HEK293 (cell line): Measurements from ENCODE around the gene GLRA3.
"Not testable (repeated sequence)": the region's sequence is repeated elsewhere in the genome, so short reads cannot be mapped to it uniquely, and the experiment has no call there.

Source experiments
- CTCF ChIA-PET: fragments of 350-600 bp; formaldehyde crosslinking; extraction: SDS; loops from one replicate; lab custom pipeline; 2021; ENCODE audit warnings: antibody characterized with exemption; lab: Yijun Ruan, JAX
- POLR2A ChIA-PET: fragments of 300-600 bp; formaldehyde crosslinking; extraction: SDS; loops from one replicate; lab custom pipeline; 2020; ENCODE audit warnings: antibody characterized with exemption, inconsistent platforms; lab: Yijun Ruan, JAX
- H3K27ac ChIP-seq: fragments of 200-500 bp; sonication (Bioruptor generic); 2 replicates; pipeline ENCODE4 v1.5.1; 2014; ENCODE audit warnings: low read depth, low read length, control low read depth, inconsistent platforms; ENCODE audit errors: extremely low read depth
- H3K36me3 ChIP-seq, 2 experiments: fragments of 200-500 bp in 1 of 2; sonication (Bioruptor generic) in 1 of 2; 1 replicate in 1 of 2; 2 replicates in 1 of 2; pipeline ENCODE4 v1.5.1; 2014 to 2017; ENCODE audit warnings: inconsistent platforms in 2 of 2, low read length in 2 of 2; ENCODE audit not compliant: control insufficient read depth in 2 of 2, insufficient read depth in 1 of 2
- H3K4me1 ChIP-seq: fragments of 200-500 bp; sonication (Bioruptor generic); 2 replicates; pipeline ENCODE4 v1.5.1; 2014; ENCODE audit warnings: mild to moderate bottlenecking, low read length, inconsistent platforms; ENCODE audit not compliant: control insufficient read depth, insufficient read depth
- H3K4me3 ChIP-seq: 2 replicates; pipeline ENCODE4 v1.5.1; 2011; ENCODE audit warnings: low read depth, mild to moderate bottlenecking, control low read depth, low read length, moderate library complexity
- H3K9me3 ChIP-seq: fragments of 200-500 bp; sonication (Bioruptor generic); 2 replicates; pipeline ENCODE4 v1.5.1; 2014; ENCODE audit warnings: low read depth, low read length, inconsistent platforms; ENCODE audit not compliant: control insufficient read depth, insufficient read depth
- GLIS1 ChIP-seq: fragments of 450-650 bp; formaldehyde crosslinking; IDR thresholded peaks from 2 replicates; pipeline ENCODE4 v1.5.1; 2016; ENCODE audit warnings: missing biosample characterization, missing genetic modification characterization
- SETDB1 ChIP-seq: IDR thresholded peaks from one replicate; pipeline ENCODE4 v1.6.1; 2017; ENCODE audit warnings: mild to moderate bottlenecking, low read length, moderate library complexity, mixed read lengths; ENCODE audit not compliant: insufficient read length
- ZBTB21 ChIP-seq: fragments of 450-650 bp; formaldehyde crosslinking; IDR thresholded peaks from 2 replicates; pipeline ENCODE4 v1.5.1; 2017; ENCODE audit warnings: missing biosample characterization, missing genetic modification characterization
- ZNF121 ChIP-seq: fragments of 450-650 bp; formaldehyde crosslinking; IDR thresholded peaks from 2 replicates; pipeline ENCODE4 v1.5.1; 2016; ENCODE audit warnings: missing biosample characterization, missing genetic modification characterization
- ZNF169 ChIP-seq: fragments of 450-650 bp; formaldehyde crosslinking; IDR thresholded peaks from 2 replicates; pipeline ENCODE4 v1.5.1; 2016; ENCODE audit warnings: missing biosample characterization, missing genetic modification characterization
- ZNF184 ChIP-seq: fragments of 450-650 bp; IDR thresholded peaks from 2 replicates; pipeline ENCODE4 v1.5.1; 2018; ENCODE audit warnings: missing biosample characterization, mild to moderate bottlenecking, missing genetic modification characterization
- ZNF202 ChIP-seq: fragments of 450-650 bp; formaldehyde crosslinking; IDR thresholded peaks from 2 replicates; pipeline ENCODE4 v1.5.1; 2016; ENCODE audit warnings: missing biosample characterization, missing genetic modification characterization, borderline replicate concordance
- ZNF266 ChIP-seq: fragments of 450-650 bp; formaldehyde crosslinking; IDR thresholded peaks from 2 replicates; pipeline ENCODE4 v1.5.1; 2016; ENCODE audit warnings: missing biosample characterization, missing genetic modification characterization, low read depth
- ZNF391 ChIP-seq: fragments of 450-650 bp; formaldehyde crosslinking; IDR thresholded peaks from 2 replicates; pipeline ENCODE4 v1.5.1; 2016; ENCODE audit warnings: low read depth, missing biosample characterization, missing genetic modification characterization, borderline replicate concordance
- ZNF514 ChIP-seq: fragments of 450-650 bp; formaldehyde crosslinking; IDR thresholded peaks from 2 replicates; pipeline ENCODE4 v1.5.1; 2016; ENCODE audit warnings: missing biosample characterization, missing genetic modification characterization
- ZNF521 ChIP-seq: fragments of 450-650 bp; formaldehyde crosslinking; IDR thresholded peaks from 2 replicates; pipeline ENCODE4 v1.5.1; 2017; ENCODE audit warnings: missing biosample characterization, mild to moderate bottlenecking, missing genetic modification characterization
- ZNF561 ChIP-seq: fragments of 450-650 bp; IDR thresholded peaks from 2 replicates; pipeline ENCODE4 v1.5.1; 2018; ENCODE audit warnings: missing biosample characterization, missing genetic modification characterization, borderline replicate concordance
- TF ChIP-seq, protein P1 (sequence below): fragments of 450-650 bp; formaldehyde crosslinking; IDR thresholded peaks from 2 replicates; pipeline ENCODE4 v1.5.1; 2016; ENCODE audit warnings: missing biosample characterization, missing genetic modification characterization
- TF ChIP-seq, protein P2 (sequence below): fragments of 450-650 bp; formaldehyde crosslinking; IDR thresholded peaks from 2 replicates; pipeline ENCODE4 v1.5.1; 2016; ENCODE audit warnings: missing biosample characterization, missing genetic modification characterization
- TF ChIP-seq, protein P3 (sequence below): sonication (generic); formaldehyde crosslinking; IDR thresholded peaks from 2 replicates; pipeline ENCODE4 v1.8.1; 2022; ENCODE audit warnings: mild to moderate bottlenecking, moderate library complexity, missing genetic modification reagents
- TF ChIP-seq, protein P4 (sequence below): fragments of 450-650 bp; formaldehyde crosslinking; IDR thresholded peaks from 2 replicates; pipeline ENCODE4 v1.5.1; 2016; ENCODE audit warnings: missing biosample characterization, missing genetic modification characterization
- TF ChIP-seq, protein P5 (sequence below): IDR thresholded peaks from 2 replicates; pipeline ENCODE4 v1.6.1; 2011; ENCODE audit warnings: mild to moderate bottlenecking, low read depth, low read length, borderline replicate concordance
- TF ChIP-seq, protein P6 (sequence below): fragments of 450-650 bp; formaldehyde crosslinking; IDR thresholded peaks from 2 replicates; pipeline ENCODE4 v1.5.1; 2016; ENCODE audit warnings: missing biosample characterization, missing genetic modification characterization

GLRA3 gene

DNA sequence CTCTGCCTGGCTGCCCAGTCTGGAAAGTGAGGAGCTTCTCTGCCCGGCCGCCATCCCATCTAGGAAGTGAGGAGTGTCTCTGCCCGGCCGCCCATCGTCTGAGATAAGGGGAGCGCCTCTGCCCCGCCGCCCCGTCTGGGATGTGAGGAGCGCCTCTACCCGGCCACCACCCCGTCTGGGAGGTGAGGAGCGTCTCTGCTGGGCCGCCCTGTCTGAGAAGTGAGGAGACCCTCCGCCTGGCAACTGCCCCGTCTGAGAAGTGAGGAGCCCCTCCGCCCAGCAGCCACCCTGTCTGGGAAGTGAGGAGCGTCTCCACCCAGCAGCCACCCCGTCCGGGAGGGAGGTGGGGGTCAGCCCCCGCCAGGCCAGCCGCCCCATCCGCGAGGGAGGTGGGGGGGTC is 137.2 kb downstream of the GLRA3 start:
- H3K9me3 ChIP-seq, H3K4me3 ChIP-seq, POLR2A ChIA-PET, H3K4me1 ChIP-seq, H3K36me3 ChIP-seq, CTCF ChIA-PET, H3K27ac ChIP-seq: not testable (repeated sequence)

DNA sequence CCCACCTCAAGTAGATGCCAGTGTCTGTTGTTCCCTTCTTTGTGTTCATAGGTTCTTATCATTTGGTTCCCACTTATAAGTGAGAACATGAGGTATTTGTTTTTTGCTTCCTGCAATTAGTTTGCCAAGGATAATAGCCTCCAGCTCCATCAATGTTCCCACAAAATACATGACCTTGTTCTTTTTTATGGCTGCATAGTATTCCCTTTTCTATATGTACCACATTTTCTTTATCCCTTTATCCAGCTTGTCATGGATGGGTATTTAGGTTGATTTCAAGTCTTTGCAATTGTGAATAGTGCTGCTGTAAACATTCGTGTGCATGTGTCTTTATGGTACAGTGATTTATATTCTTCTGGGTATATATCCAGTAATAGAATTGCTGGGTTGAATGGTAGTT is 138.4 kb downstream of the GLRA3 start:
- no peak overlapping the region for H3K27ac ChIP-seq
- H3K4me1 ChIP-seq: no peaks in the 10 kb centered on the region
- CTCF ChIA-PET: no interaction called here
- H3K4me3 ChIP-seq: no peak overlapping the region
- TF ChIP-seq ZNF202 (tag by site-specific recombination) (no peak), ZBTB21 (tag by site-specific recombination) (no peak), ZNF184 (tag by site-specific recombination) (no peak), ZNF391 (tag by site-specific recombination) (no peak), ZNF514 (tag by site-specific recombination) (no peak), GLIS1 (tag by site-specific recombination) (no peak), ZNF121 (tag by site-specific recombination) (no peak)
- TF ChIP-seq, protein P1, sequence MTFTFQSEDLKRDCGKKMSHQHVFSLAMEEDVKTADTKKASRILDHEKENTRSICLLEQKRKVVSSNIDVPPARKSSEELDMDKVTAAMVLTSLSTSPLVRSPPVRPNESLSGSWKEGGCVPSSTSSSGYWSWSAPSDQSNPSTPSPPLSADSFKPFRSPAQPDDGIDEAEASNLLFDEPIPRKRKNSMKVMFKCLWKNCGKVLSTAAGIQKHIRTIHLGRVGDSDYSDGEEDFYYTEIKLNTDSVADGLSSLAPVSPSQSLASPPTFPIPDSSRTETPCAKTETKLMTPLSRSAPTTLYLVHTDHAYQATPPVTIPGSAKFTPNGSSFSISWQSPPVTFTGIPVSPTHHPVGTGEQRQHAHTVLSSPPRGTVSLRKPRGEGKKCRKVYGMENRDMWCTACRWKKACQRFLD (tag by site-specific recombination): no peak
- no peaks in the 10 kb centered on the region for H3K9me3 ChIP-seq
- no peaks in the 10 kb centered on the region for H3K36me3 ChIP-seq
- POLR2A ChIA-PET: no interaction called here

DNA sequence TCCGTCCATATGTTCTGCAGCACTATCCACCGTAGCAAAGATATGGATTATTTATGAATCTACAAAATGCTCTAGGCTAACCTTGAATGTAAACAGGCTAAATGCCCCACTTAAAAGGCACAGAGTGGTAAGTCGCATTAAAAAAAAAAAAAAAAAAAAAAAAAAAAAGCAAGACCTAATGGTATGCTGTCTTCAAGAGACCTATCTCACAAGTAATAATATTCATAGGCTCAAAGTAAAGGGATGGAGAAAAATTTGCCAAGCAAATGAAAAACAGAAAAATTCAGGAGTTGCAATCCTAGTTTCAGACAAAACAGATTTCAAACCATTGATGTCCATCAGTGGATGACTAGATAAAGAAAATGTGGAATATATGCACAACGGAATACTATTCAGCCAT is 139.4 kb downstream of the GLRA3 start:
- TF ChIP-seq SETDB1: peak; percentile 64
- TF ChIP-seq, protein P2, sequence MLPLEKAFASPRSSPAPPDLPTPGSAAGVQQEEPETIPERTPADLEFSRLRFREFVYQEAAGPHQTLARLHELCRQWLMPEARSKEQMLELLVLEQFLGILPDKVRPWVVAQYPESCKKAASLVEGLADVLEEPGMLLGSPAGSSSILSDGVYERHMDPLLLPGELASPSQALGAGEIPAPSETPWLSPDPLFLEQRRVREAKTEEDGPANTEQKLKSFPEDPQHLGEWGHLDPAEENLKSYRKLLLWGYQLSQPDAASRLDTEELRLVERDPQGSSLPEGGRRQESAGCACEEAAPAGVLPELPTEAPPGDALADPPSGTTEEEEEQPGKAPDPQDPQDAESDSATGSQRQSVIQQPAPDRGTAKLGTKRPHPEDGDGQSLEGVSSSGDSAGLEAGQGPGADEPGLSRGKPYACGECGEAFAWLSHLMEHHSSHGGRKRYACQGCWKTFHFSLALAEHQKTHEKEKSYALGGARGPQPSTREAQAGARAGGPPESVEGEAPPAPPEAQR (tag by site-specific recombination): no peak
- TF ChIP-seq, all 188 proteins: peak for 1
- H3K9me3 ChIP-seq: no peaks in the 10 kb centered on the region
- H3K4me3 ChIP-seq: no peak overlapping the region
- H3K27ac ChIP-seq: no peak overlapping the region
- ChIA-PET POLR2A (no interaction called here), CTCF (no interaction called here)
- no peaks in the 10 kb centered on the region for H3K4me1 ChIP-seq
- H3K36me3 ChIP-seq: no peaks in the 10 kb centered on the region

DNA sequence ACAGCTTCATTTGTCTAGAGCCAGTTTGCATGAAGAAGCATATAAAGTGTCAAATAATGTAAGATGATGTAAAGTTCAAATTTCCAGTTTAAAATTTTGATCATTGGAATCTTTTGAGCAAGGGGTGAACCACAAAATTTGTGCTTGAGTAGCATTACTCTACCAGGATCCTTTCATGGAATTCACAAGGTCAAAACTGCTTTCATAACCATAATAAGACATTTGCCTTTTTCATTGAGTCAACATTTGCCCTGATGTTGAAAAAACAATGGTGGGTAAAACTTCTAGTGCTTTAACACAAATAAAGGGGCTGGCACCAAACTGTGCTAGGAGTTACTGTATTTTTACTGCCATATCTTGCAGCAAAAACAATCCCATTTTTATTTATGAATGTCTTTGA is 142.2 kb downstream of the GLRA3 start:
- CTCF ChIA-PET: interaction anchor here (0.7 kb wide), 1 partner anchor 178 kb away, joined by 3 read pairs; no protein-coding TSS in a partner anchor
- Histone ChIP-seq H3K4me3 (no peak overlapping the region), H3K27ac (no peak overlapping the region), H3K36me3 (no peaks in the 10 kb centered on the region), H3K9me3 (no peaks in the 10 kb centered on the region), H3K4me1 (no peaks in the 10 kb centered on the region)
- POLR2A ChIA-PET: no interaction called here
- TF ChIP-seq, protein P3, sequence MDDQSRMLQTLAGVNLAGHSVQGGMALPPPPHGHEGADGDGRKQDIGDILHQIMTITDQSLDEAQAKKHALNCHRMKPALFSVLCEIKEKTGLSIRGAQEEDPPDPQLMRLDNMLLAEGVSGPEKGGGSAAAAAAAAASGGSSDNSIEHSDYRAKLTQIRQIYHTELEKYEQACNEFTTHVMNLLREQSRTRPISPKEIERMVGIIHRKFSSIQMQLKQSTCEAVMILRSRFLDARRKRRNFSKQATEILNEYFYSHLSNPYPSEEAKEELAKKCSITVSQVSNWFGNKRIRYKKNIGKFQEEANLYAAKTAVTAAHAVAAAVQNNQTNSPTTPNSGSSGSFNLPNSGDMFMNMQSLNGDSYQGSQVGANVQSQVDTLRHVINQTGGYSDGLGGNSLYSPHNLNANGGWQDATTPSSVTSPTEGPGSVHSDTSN: no peak
- TF ChIP-seq, protein P4, sequence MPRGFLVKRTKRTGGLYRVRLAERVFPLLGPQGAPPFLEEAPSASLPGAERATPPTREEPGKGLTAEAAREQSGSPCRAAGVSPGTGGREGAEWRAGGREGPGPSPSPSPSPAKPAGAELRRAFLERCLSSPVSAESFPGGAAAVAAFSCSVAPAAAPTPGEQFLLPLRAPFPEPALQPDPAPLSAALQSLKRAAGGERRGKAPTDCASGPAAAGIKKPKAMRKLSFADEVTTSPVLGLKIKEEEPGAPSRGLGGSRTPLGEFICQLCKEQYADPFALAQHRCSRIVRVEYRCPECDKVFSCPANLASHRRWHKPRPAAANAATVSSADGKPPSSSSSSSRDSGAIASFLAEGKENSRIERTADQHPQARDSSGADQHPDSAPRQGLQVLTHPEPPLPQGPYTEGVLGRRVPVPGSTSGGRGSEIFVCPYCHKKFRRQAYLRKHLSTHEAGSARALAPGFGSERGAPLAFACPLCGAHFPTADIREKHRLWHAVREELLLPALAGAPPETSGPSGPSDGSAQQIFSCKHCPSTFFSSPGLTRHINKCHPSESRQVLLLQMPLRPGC (tag by site-specific recombination): no peak
- no peak for TF ChIP-seq ZNF561 (tag by site-specific recombination)
- TF ChIP-seq, protein P5, sequence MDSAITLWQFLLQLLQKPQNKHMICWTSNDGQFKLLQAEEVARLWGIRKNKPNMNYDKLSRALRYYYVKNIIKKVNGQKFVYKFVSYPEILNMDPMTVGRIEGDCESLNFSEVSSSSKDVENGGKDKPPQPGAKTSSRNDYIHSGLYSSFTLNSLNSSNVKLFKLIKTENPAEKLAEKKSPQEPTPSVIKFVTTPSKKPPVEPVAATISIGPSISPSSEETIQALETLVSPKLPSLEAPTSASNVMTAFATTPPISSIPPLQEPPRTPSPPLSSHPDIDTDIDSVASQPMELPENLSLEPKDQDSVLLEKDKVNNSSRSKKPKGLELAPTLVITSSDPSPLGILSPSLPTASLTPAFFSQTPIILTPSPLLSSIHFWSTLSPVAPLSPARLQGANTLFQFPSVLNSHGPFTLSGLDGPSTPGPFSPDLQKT: no peak
- no peak for TF ChIP-seq ZNF521 (tag by site-specific recombination)
- no peak for TF ChIP-seq ZNF169 (tag by site-specific recombination)
- no peak for TF ChIP-seq ZNF266
- TF ChIP-seq, protein P6, sequence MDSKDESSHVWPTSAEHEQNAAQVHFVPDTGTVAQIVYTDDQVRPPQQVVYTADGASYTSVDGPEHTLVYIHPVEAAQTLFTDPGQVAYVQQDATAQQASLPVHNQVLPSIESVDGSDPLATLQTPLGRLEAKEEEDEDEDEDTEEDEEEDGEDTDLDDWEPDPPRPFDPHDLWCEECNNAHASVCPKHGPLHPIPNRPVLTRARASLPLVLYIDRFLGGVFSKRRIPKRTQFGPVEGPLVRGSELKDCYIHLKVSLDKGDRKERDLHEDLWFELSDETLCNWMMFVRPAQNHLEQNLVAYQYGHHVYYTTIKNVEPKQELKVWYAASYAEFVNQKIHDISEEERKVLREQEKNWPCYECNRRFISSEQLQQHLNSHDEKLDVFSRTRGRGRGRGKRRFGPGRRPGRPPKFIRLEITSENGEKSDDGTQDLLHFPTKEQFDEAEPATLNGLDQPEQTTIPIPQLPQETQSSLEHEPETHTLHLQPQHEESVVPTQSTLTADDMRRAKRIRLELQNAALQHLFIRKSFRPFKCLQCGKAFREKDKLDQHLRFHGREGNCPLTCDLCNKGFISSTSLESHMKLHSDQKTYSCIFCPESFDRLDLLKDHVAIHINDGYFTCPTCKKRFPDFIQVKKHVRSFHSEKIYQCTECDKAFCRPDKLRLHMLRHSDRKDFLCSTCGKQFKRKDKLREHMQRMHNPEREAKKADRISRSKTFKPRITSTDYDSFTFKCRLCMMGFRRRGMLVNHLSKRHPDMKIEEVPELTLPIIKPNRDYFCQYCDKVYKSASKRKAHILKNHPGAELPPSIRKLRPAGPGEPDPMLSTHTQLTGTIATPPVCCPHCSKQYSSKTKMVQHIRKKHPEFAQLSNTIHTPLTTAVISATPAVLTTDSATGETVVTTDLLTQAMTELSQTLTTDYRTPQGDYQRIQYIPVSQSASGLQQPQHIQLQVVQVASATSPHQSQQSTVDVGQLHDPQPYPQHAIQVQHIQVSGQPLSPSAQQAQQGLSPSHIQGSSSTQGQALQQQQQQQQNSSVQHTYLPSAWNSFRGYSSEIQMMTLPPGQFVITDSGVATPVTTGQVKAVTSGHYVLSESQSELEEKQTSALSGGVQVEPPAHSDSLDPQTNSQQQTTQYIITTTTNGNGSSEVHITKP (tag by site-specific recombination): no peak
